BJ (cell line): ENCODE measurements around the gene F5. TPM values are rescaled to one million over a fixed set of nuclear protein-coding genes. Genes with fewer than 3 reads are reported as not detected.

ENCODE experiments used
- CTCF ChIA-PET: fragments of 350-600 bp; formaldehyde crosslinking; extraction: SDS; loops from one replicate; lab custom pipeline; 2021; ENCODE audit warnings: antibody characterized with exemption, inconsistent platforms; lab: Yijun Ruan, JAX
- POLR2A ChIA-PET: fragments of 300-600 bp; sonication (Branson Sonifier 250); formaldehyde crosslinking; extraction: SDS; loops from one replicate; lab custom pipeline; 2021; ENCODE audit warnings: antibody characterized with exemption; lab: Charles Lee
- DNase-seq: peaks from one replicate; pipeline ENCODE4 v3.0.0-alpha.2; 2011; ENCODE audit warnings: low read depth
- H3K27me3 ChIP-seq: 2 replicates; pipeline ENCODE4 v1.6.0; 2011; ENCODE audit warnings: low read length; ENCODE audit not compliant: control insufficient read depth, insufficient read depth
- H3K36me3 ChIP-seq: 2 replicates; pipeline ENCODE4 v1.5.1; 2011; ENCODE audit warnings: low read length; ENCODE audit not compliant: control insufficient read depth, insufficient read depth
- H3K4me3 ChIP-seq: 2 replicates; pipeline ENCODE4 v1.5.1; 2011; ENCODE audit warnings: low read depth, mild to moderate bottlenecking, control low read depth, low read length
- CTCF ChIP-seq: IDR thresholded peaks from 2 replicates; pipeline ENCODE4 v1.5.1; 2011; ENCODE audit warnings: low read depth, mild to moderate bottlenecking, control low read depth, inconsistent platforms, low read length, moderate library complexity; ENCODE audit not compliant: insufficient read depth
- polyA plus RNA-seq: library from polyadenylated mRNA; depleted of rRNA; stranded (reverse); fragments of >200 nt; gene quantifications from 2 replicates; pipeline ENCODE4 v1.2.3, GENCODE V29; 2011

The F5 gene
- polyA plus RNA-seq, 1 experiment: not detected

GRCh38 chr1:169601096-169601881 is 15.0 kb upstream of the F5 start:
- Histone ChIP-seq H3K36me3 (no peaks in the 10 kb centered on the region), H3K27me3 (no peaks in the 10 kb centered on the region), H3K4me3 (no peak overlapping the region)
- POLR2A ChIA-PET: no interaction called here
- TF ChIP-seq CTCF: peak; percentile 23; the same call in 1 of the 2 replicates
- CTCF ChIA-PET: interaction anchor here (0.7 to 2.0 kb wide), 8 partner anchors 9 to 208 kb away, joined by 3 to 12 read pairs (median 4); no protein-coding TSS in a partner anchor
- no peak for DNase-seq

- no peak for TF ChIP-seq CTCF
- Histone ChIP-seq H3K27me3 (no peaks in the 10 kb centered on the region), H3K4me3 (no peak overlapping the region), H3K36me3 (no peaks in the 10 kb centered on the region)
- no peak for DNase-seq
- POLR2A ChIA-PET: no interaction called here
- CTCF ChIA-PET: interaction anchor here (1.0 kb wide), 1 partner anchor 214 kb away, joined by 3 read pairs; no protein-coding TSS in a partner anchor
These were observed 9.8 kb upstream of the F5 start for GRCh38 chr1:169595764-169596711.

- H3K4me3 ChIP-seq: no peak overlapping the region
- CTCF ChIA-PET: no interaction called here
- no peaks in the 10 kb centered on the region for H3K27me3 ChIP-seq
These were observed 8.1 kb upstream of the F5 start for GRCh38 chr1:169594391-169594790.

GRCh38 chr1:169590932-169591331 is 4.7 kb upstream of the F5 start:
- no peak for TF ChIP-seq CTCF
- Histone ChIP-seq H3K4me3 (no peak overlapping the region), H3K36me3 (no peaks in the 10 kb centered on the region), H3K27me3 (peaks cover 2% of the 10 kb centered on the region; the same call in 1 of the 2 replicates)
- DNase-seq: no peak
- ChIA-PET CTCF (interaction anchor here (1.7 kb wide), 1 partner anchor 11 kb away, joined by 8 read pairs; no protein-coding TSS in a partner anchor), POLR2A (no interaction called here)

More at GRCh38 chr1:169594391-169594790, 8.1 kb upstream of the F5 start:
- DNase-seq: no peak
- H3K36me3 ChIP-seq: no peaks in the 10 kb centered on the region
- POLR2A ChIA-PET: no interaction called here
- no peak for TF ChIP-seq CTCF
